HG03280 (cell line): ENCODE results near the gene SYCE3.

Source experiments
- ATAC-seq: cut with Tn5 transposase; IDR thresholded peaks from one replicate; pipeline ENCODE4 v1.9.1; 2021; ENCODE audit warnings: mild to moderate bottlenecking, moderate library complexity; ENCODE audit not compliant: unreplicated experiment

SYCE3 gene

GRCh38 chr22:50600967-50601668, 38.4 kb upstream of the SYCE3 start:
- ATAC-seq = no peak

- ATAC-seq = no peak
Measured at GRCh38 chr22:50600538-50600937, 37.8 kb upstream of the SYCE3 start, which contains the start of gene MAPK8IP2. MAPK8IP2 (plus strand) TSS chr22:50600793; CDS start chr22:50600819, 26 bp downstream.

DNA sequence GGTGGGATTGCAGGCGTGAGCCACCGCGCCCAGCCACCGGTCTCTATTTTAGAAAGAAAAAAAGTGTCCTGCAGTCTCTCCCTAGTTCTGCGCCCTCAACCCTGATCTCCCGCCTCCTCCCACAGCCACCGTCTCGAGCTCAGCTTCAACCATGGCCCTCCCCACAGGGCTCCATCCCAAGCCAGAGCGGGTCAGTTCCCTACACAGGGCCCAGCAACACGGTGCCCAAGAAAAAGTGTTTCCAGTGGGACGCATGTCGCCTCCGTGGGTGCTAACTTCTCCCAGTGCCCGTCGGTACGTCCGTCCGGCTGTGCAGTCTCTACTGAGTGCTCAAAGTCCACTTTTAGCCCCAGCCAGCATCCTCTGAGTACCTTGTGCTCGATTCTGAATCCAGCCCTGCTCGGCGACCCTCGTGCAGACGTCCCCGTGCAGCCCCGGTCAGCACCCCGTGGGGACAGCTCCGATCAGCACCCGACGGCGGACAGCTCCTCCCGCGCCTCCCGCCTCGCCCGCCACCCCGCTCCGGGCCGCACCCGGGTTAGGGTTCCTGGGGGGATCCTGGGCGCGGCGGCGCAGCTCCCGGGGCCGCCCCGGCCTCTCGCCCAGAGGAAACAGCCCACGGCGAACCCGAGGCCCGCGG, 37.2 kb upstream of the SYCE3 start:
- no peak for ATAC-seq

DNA sequence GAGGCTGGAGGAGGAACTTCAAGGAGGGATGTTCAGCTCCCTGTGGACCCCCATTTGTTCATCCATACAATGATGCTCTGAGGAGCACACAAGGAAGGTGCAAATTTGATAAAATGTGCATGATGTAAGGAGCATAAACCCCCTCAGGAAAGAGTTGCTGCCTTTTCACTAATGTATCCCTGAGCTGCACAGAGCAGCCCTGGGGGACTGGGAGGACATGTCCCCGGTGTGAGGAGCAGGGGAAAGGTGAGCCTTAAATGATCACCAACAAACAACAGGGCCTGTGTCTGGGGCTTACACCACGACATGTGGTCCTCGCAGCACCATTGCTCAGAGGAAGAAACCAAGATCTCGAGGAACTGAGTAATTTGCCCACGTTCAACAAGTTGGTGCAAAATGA, 34.4 kb upstream of the SYCE3 start:
- no peak for ATAC-seq

- no peak for ATAC-seq
Measured at GRCh38 chr22:50595189-50595588, 32.5 kb upstream of the SYCE3 start.

- ATAC-seq = no peak
Measured at GRCh38 chr22:50587407-50587806, 24.7 kb upstream of the SYCE3 start.

GRCh38 chr22:50586416-50586815, 23.7 kb upstream of the SYCE3 start:
- no peak for ATAC-seq

GRCh38 chr22:50585781-50586180, 23.1 kb upstream of the SYCE3 start:
- ATAC-seq = no peak

- no peak for ATAC-seq
Measured at GRCh38 chr22:50585238-50585637, 22.5 kb upstream of the SYCE3 start.

DNA sequence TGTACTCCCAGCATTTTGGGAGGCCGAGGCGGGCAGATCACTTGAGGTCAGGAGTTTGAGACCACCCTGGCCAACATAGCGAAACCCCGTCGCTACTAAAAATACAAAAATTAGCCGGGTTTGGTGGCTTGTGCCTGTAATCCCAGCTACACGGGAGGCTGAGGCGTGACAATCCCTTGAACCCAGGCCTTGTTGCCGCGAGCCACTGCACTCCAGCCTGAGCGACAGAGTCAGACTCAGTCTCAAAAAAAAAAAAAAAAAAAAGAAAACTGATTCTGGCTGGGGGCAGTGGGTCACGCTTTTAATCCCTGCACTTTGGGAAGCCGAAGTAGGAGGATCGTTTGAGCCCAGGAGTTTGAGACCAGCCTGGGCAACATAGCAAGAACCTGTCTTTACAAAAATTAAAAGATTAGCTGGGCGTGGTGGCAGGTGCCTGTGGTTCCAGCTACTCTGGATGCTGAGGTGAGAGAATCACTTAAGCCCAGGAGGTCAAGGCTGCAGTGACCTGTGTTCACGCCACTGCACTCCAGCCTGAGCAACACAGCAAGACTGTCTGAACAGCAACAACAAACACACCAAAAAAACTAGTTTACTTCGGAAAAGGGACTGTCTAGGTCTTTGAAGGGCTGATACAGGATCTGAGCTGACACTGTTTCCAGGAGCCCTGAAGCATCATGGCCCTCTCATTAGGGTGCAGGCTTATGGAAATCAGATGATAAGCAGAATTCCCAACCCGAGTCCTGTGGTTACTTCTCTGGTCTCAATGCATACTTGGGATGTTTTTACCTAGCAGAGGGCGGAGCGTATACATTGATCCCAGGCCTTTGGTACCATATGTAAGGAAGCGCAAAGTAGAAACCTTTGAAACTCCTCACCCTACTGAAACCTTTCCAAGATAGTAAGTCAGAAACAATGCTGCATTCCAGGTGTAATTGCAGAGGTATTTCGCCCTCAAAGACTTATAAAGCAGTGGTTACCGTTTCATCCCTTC, 21.7 kb upstream of the SYCE3 start:
- ATAC-seq = no peak

DNA sequence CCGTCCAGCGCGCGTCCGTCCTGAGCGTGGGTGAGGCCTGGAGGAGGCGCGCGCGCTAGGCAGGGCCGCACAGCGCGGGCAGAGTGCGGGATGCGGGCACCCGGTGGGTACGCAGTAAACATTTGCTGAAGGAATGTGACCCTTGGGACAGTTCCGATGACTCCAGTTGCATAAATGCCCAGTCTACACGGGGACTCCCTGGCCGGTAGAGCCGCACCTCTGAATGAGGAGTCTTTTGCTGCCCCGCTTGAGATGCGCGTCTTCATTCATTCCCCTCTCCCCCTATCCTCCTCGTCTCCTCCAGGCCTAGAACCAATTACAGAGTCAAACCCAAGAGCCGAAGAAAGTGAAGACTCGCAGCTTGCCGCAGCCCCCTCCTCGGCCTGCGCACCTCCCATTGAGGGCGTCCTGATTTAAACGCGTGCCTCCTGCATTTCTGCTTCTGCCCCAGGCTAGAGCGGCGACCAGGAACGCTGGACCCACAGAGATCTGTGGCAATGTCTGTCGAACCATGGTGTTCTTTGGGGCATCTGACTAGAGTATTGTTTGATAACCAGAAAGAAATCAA, 20.7 kb upstream of the SYCE3 start:
- peak; percentile 19 for ATAC-seq

DNA sequence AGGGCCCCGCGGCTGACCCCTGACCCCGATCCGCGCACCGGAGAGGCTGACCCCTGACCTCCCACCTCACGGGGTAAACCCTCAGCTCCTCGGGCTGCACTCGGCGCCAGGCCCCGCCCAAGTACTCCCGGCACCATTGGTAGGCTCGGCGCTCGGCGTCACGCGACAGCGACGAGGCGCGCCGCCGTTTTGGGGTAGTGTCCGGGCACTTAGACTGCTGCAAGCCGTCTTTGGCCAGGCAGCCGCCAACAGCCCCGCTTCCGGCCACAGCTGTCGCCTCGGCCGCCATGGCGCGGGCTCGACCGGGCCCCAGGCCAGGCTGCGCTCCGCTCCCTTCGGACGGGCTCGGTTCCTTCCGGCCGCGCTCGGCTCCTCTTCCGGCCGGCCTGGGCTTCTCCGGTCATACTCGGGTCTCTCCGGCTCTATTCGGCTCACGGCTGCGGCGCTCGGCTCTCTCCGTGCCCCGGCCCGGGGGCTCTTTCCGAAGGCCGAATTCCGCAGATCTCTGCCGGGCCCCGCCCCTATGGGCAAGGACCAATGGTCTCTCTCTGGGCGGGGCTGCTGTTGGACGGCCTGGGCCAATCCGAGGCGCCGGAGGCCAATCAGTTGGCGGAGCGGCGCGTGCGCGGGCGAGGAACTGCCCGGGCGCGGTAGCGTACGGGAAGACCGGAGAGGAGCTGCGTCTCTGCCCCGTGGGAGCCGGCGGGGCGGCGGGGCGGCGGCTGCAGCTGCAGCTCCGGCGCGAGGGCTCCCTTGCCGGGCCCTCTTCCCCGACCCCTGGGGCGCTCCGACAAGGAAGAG, 20.0 kb upstream of the SYCE3 start, which contains the start of gene CHKB:
CHKB (minus strand) TSS at position 357 of the 801 bp plus-strand sequence; CDS start at position 289, 68 bp downstream.
- ATAC-seq = peak; percentile 90

DNA sequence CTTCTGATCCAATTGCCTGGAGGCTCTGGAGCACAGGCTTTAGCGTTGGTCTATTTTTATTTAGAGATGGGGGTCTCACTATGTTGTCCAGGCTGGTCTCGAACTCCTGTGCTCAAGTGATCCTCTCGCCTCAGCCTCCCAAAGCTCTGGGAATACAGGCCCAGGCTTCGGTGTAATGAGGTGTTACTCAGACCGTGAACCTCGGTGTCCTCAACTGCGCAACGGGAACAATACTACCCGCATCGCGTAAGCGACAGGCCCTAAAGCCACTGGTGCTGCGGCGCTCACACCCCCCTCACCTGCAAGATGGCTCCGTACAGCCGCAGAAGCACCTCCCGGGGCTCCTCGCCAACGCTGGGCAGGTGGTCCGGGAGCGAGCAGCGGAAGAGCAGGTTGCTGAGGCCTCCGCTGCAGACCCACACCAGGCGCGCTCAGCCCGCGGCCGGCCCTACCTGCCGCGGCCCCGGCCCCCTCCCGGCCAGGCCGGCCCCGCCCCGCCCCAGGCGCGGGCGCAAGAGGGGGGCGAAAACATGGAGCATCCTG, 19.3 kb upstream of the SYCE3 start:
- no peak for ATAC-seq

DNA sequence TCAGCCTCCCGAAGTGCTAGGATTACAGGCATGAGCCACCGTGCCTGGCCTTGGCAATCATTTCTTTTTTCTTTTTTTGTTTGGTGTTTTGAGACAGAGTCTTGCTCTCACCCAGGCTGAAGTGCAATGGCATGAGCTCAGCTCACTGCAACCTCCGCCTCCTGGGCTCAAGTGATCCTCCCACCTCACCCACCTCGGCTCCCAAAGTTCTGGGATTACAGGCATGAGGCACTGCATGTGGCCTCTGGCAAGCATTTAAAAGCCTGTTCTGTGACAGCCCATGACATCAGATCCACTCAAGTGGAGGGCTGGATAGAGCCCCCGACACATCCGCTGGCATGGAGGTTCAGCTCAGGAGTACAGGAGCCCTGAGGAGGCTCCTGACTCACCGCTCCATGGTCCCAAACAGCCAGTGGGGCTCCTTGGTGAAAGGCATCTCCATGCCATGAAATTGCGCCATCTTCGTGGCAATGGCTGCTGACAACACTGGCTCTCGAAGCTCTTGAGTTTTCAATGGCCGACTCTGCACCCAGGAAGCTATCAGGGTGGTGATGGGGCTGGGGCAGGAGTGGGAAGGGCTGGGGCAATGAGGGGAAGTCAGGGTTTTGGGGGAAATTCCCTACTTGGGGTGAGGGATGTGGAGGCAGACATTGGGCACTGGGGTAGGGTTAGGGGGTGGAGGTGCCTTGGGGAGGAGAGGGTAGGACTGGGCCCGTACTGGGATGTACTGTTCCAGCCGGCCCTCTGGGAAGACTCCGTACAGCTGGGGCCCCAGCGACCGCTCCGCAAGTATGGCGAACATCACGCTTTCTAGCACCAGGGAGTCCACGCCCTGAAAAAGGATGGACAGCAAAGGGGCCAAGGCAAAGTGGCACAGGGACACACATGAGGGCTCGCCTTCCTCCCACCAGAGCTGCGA, 18.6 kb upstream of the SYCE3 start:
- ATAC-seq = no peak

- ATAC-seq = no peak
Measured at GRCh38 chr22:50579752-50580151, 17.0 kb upstream of the SYCE3 start.

GRCh38 chr22:50578776-50579310, 16.1 kb upstream of the SYCE3 start:
- ATAC-seq = no peak

DNA sequence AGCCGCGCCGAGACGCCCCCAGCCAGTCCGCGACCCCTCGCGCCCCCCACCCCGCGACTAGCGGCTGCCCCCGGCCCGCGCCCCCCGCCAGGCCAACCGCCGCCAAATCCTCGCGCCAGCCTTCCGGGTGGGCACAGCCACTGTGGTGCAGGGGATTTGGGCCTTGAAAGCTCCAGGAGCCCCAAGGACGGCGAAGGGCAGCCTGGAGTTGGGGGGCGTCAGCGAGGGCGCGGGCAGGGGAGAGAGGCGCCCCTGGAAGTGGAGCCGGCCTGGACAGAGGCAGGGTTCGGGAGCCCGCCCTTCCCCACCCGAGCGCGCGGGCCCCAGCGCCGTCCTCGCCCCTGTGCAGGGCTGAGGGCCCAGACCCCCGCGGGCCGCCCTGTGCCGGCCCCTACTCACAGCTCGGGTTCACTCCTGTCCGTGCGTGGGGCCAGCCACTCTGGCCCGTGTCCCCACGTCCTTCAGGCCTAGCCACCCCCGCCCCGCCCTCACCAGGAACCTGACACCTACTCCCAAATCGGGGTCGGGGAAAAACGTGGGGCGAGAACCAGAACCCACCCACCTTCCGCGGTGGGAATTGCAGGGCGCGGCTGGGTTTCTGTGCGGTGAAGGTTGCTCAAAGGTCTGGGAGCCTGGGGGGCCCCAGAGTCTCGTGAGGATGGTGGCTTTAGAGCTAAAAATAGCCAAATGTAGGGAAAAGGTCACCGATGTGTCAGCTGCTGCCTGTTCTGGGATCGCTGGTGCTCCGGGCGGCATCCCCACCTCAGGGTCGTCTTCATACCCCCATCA, 15.5 kb upstream of the SYCE3 start, which contains the start of gene CPT1B:
CPT1B (minus strand) TSS at position 441 of the 789 bp plus-strand sequence. CDS start 512 bp downstream, outside the sequence.
- ATAC-seq = no peak

DNA sequence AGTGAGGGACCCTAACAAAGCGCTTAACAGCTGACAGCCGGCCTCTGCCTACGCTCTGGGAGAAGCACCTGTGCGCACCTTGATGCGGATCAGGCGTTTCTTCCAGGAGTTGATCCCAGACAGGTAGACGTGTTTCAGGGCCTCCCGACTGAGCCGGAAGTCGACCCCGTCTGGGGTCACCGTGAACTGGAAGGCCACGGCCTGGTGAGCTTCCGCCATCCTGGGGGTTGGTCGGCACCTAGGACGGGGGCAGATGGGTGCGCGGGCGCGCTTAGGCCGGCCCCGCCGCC, 14.9 kb upstream of the SYCE3 start:
- ATAC-seq = no peak
